Epithelial cell of prostate (primary cell): ENCODE results near the gene GSPT1.

Experiments used
- DNase-seq: peaks from one replicate; pipeline ENCODE4 v3.0.0-alpha.2; 2011; ENCODE audit warnings: low read depth, low spot score
- H3K27ac ChIP-seq: fragments of 450-650 bp; 2 replicates; pipeline ENCODE4 v1.5.1; 2017; ENCODE audit warnings: mild to moderate bottlenecking

The GSPT1 gene

GRCh38 chr16:11914210-11915113 lies 1.3 kb downstream of the GSPT1 start:
- peak overlapping the region; percentile 96 for H3K27ac ChIP-seq
- DNase-seq, result no peak

- peak overlapping the region; percentile 96 for H3K27ac ChIP-seq
- no peak for DNase-seq
These were observed 2.2 kb downstream of the GSPT1 start for GRCh38 chr16:11913425-11914079.

- DNase-seq, result no peak
These were observed 5.9 kb downstream of the GSPT1 start for GRCh38 chr16:11909653-11910545.

GRCh38 chr16:11907160-11907970 lies 8.4 kb downstream of the GSPT1 start:
- DNase-seq, result no peak

More at GRCh38 chr16:11909653-11910545, 5.9 kb downstream of the GSPT1 start:
- H3K27ac ChIP-seq, result no peak overlapping the region

GRCh38 chr16:11903906-11904305 lies 11.8 kb downstream of the GSPT1 start:
- no peak overlapping the region for H3K27ac ChIP-seq
- DNase-seq, result no peak

More at GRCh38 chr16:11907160-11907970, 8.4 kb downstream of the GSPT1 start:
- no peak overlapping the region for H3K27ac ChIP-seq

- DNase-seq, result no peak
- no peak overlapping the region for H3K27ac ChIP-seq
These were observed 14.7 kb downstream of the GSPT1 start for GRCh38 chr16:11901091-11901490.

GRCh38 chr16:11896486-11897176 lies 19.1 kb downstream of the GSPT1 start:
- H3K27ac ChIP-seq, result peak overlapping the region; percentile 48
- DNase-seq, result peak; percentile 20

- H3K27ac ChIP-seq, result no peak overlapping the region
- no peak for DNase-seq
These were observed 22.2 kb downstream of the GSPT1 start for GRCh38 chr16:11893571-11893970.

GRCh38 chr16:11892761-11893160 lies 23.0 kb downstream of the GSPT1 start:
- H3K27ac ChIP-seq, result no peak overlapping the region
- no peak for DNase-seq

- no peak overlapping the region for H3K27ac ChIP-seq
- no peak for DNase-seq
These were observed 25.4 kb downstream of the GSPT1 start for GRCh38 chr16:11890231-11890965.

- no peak for DNase-seq
- no peak overlapping the region for H3K27ac ChIP-seq
These were observed 28.9 kb downstream of the GSPT1 start for GRCh38 chr16:11886881-11887280.

- H3K27ac ChIP-seq, result no peak overlapping the region
- no peak for DNase-seq
These were observed 31.7 kb downstream of the GSPT1 start for GRCh38 chr16:11884035-11884434.

- H3K27ac ChIP-seq, result peak overlapping the region; percentile 65
- DNase-seq, result no peak
These were observed 35.7 kb downstream of the GSPT1 start for GRCh38 chr16:11880007-11880406.

- no peak for DNase-seq
- H3K27ac ChIP-seq, result no peak overlapping the region
These were observed 38.4 kb downstream of the GSPT1 start for GRCh38 chr16:11877374-11877773.

GRCh38 chr16:11876306-11876705 lies 39.5 kb downstream of the GSPT1 start:
- no peak overlapping the region for H3K27ac ChIP-seq
- DNase-seq, result no peak

GRCh38 chr16:11875721-11876120 lies 40.0 kb downstream of the GSPT1 start:
- DNase-seq, result no peak
- H3K27ac ChIP-seq, result no peak overlapping the region

GRCh38 chr16:11871193-11871592 lies 44.6 kb downstream of the GSPT1 start:
- no peak for DNase-seq
- H3K27ac ChIP-seq, result no peak overlapping the region

- H3K27ac ChIP-seq, result no peak overlapping the region
- no peak for DNase-seq
These were observed 45.4 kb downstream of the GSPT1 start for GRCh38 chr16:11870399-11870798.
